Progenitor cell of endocrine pancreas (in vitro differentiated cells): ENCODE results near the gene RBM24. TPM values are rescaled to one million over a fixed set of nuclear protein-coding genes. Genes with fewer than 3 reads are reported as not detected.
"Not testable (repeated sequence)": the region's sequence is repeated elsewhere in the genome, so short reads cannot be mapped to it uniquely, and the experiment has no call there.

Experiments
- DNase-seq: peaks from one replicate; pipeline ENCODE4 v3.0.0; 2021; ENCODE audit warnings: low spot score; ENCODE audit not compliant: unreplicated experiment
- H3K27ac Mint-ChIP-seq: 2 replicates; pipeline ENCODE4 v1.8.0; 2021; ENCODE audit warnings: mild to moderate bottlenecking, moderate library complexity, mixed read lengths
- H3K27me3 Mint-ChIP-seq: 2 replicates; pipeline ENCODE4 v1.8.0; 2021; ENCODE audit warnings: mixed read lengths
- H3K36me3 Mint-ChIP-seq: 2 replicates; pipeline ENCODE4 v1.8.0; 2022; ENCODE audit warnings: mixed read lengths; ENCODE audit not compliant: insufficient read depth
- H3K4me1 Mint-ChIP-seq: 2 replicates; pipeline ENCODE4 v1.8.0; 2021; ENCODE audit warnings: low read depth, mixed read lengths
- H3K4me3 Mint-ChIP-seq: 2 replicates; pipeline ENCODE4 v1.8.0; 2021; ENCODE audit warnings: low read depth, mild to moderate bottlenecking, moderate library complexity, mixed read lengths
- H3K9me3 Mint-ChIP-seq: 2 replicates; pipeline ENCODE4 v1.8.0; 2021; ENCODE audit warnings: low read depth, mixed read lengths
- total RNA-seq: library from RNA; stranded (reverse); gene quantifications from 2 replicates; pipeline ENCODE4 v1.2.1, GENCODE V29; 2021
- TF ChIP-seq, protein P1 (sequence below): fragments of 200-600 bp; sonication (generic); IDR thresholded peaks from one replicate; pipeline ENCODE4 v1.5.0; 2021; ENCODE audit warnings: antibody characterized with exemption, mild to moderate bottlenecking; ENCODE audit not compliant: unreplicated experiment

Gene RBM24
- total RNA-seq, 1 donor from 2014 or later, result 1.2 TPM

DNA sequence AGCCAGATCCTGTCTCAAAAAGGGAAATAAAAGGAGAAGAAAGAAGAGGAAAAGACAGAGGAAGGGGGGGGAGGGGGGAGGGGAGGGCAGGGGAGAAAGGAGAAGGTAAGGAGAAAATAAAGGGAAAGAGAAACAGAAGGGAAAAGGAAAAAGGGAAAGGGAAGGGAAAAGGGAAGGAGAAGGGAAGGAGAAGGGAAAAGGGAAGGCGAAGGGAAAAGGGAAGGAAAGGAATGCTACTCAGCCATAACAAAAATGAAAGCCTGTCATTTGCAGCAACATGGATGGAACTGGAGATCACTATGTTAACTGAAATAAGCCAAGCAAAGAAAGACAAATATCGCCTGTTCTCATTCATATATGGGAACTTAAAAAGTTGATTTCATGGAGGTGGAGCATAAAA is 22.3 kb downstream of the RBM24 start:
- no peaks in the 10 kb centered on the region for H3K27me3 Mint-ChIP-seq
- TF ChIP-seq, protein P1, sequence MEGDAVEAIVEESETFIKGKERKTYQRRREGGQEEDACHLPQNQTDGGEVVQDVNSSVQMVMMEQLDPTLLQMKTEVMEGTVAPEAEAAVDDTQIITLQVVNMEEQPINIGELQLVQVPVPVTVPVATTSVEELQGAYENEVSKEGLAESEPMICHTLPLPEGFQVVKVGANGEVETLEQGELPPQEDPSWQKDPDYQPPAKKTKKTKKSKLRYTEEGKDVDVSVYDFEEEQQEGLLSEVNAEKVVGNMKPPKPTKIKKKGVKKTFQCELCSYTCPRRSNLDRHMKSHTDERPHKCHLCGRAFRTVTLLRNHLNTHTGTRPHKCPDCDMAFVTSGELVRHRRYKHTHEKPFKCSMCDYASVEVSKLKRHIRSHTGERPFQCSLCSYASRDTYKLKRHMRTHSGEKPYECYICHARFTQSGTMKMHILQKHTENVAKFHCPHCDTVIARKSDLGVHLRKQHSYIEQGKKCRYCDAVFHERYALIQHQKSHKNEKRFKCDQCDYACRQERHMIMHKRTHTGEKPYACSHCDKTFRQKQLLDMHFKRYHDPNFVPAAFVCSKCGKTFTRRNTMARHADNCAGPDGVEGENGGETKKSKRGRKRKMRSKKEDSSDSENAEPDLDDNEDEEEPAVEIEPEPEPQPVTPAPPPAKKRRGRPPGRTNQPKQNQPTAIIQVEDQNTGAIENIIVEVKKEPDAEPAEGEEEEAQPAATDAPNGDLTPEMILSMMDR, result no peak
- H3K4me1 Mint-ChIP-seq, result peaks cover 4% of the 10 kb centered on the region
- no peak overlapping the region for H3K4me3 Mint-ChIP-seq
- no peak overlapping the region for H3K27ac Mint-ChIP-seq
- DNase-seq, result no peak
- H3K36me3 Mint-ChIP-seq, result no peaks in the 10 kb centered on the region
- H3K9me3 Mint-ChIP-seq, result no peaks in the 10 kb centered on the region

DNA sequence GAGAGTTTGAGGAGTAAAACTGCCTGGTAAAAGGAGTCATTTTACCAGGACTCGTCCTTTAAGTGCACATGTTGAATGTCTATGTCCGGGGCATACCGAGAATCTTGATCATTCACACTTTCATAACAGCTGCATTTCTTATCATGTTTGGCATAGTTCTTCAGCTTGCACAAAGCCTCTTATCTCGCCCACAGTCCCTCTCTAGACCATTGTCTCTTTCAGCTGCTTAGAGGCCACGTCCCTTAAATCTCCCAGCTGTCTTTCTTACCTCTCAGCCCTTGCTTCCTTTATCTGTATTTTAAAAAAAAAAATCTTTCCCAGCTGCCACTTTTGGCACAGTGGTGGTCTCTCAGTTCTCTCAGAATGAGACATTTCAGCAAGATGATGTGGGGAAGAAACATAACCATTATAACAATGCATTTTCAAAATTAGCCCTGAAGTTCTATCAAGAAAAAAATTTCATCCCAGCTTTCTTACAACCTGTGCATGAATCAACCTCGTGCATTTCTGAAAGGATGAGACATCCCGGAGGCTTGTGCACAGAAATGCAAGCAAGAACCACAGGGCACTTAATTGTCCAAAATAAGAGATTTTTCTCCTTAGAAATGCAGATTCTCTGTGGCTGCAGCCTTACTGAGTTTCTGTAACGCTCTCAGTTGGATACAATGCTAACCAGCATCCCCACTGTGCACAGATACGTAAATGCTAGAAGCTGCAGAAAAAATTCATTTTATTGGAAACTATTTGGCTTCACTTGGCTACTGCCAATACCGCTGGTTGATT is 24.2 kb downstream of the RBM24 start:
- H3K27me3 Mint-ChIP-seq, result no peaks in the 10 kb centered on the region
- no peak overlapping the region for H3K27ac Mint-ChIP-seq
- no peak for DNase-seq
- no peaks in the 10 kb centered on the region for H3K36me3 Mint-ChIP-seq
- TF ChIP-seq, protein P1, result no peak
- no peaks in the 10 kb centered on the region for H3K9me3 Mint-ChIP-seq
- H3K4me1 Mint-ChIP-seq, result peaks cover 3% of the 10 kb centered on the region
- H3K4me3 Mint-ChIP-seq, result no peak overlapping the region

DNA sequence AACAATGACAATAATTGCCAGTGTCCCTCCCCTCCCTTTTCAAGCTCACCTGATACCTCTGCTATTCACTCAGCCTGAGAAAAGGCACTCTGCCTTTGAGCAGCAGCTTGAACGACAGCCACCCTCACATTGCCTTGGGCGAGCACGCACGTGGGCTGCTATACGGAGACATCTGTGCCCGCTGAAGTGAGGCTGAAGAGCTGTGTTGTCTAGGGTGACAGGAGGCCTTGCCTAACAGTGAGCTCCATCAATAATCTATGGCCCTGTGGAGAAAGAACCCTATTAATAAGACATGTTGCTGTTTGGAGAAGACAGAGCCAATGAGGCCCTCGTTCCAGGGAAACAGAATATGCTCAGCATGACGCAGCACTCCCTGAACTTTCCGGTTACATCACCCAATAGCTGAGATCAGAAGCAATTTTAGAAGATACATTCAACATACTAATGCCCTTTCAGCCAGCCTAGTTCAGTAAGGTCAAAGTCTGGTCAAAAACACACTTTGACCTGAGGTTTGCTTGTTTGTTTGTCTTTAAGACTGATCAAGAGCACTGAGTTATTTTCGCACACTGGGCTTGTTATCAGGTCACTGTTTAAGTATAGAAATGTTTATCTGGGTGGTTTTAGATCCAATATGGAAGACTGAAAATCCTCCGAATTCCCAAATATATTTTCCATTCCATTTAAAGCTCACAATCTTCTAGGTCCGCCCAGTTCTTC is 30.6 kb downstream of the RBM24 start:
- H3K4me3 Mint-ChIP-seq, result no peak overlapping the region
- no peaks in the 10 kb centered on the region for H3K9me3 Mint-ChIP-seq
- TF ChIP-seq, protein P1, result no peak
- H3K27me3 Mint-ChIP-seq, result no peaks in the 10 kb centered on the region
- H3K4me1 Mint-ChIP-seq, result peaks cover 11% of the 10 kb centered on the region
- H3K27ac Mint-ChIP-seq, result peak overlapping the region; percentile 70
- H3K36me3 Mint-ChIP-seq, result no peaks in the 10 kb centered on the region
- no peak for DNase-seq

DNA sequence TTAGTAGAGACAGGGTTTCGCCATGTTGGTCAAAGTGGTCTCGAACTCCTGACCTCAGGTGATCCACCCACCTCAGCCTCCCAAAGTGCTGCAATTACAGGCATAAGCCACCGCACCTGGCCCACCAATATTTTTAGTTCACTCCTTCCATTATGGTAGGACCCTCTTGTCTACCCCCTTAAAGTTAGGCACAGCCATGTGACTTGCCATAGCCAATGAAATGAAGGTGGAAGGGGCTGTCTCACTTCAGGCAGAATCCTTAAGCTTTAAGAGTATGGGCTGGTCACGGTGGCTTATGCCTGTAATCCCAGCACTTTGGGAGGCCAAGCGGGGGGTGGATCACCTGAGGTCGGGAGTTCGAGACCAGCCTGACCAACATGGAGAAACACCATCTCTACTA is 32.1 kb downstream of the RBM24 start:
- not testable (repeated sequence) for H3K27ac Mint-ChIP-seq, H3K9me3 Mint-ChIP-seq
- H3K4me1 Mint-ChIP-seq, result peaks cover 11% of the 10 kb centered on the region

DNA sequence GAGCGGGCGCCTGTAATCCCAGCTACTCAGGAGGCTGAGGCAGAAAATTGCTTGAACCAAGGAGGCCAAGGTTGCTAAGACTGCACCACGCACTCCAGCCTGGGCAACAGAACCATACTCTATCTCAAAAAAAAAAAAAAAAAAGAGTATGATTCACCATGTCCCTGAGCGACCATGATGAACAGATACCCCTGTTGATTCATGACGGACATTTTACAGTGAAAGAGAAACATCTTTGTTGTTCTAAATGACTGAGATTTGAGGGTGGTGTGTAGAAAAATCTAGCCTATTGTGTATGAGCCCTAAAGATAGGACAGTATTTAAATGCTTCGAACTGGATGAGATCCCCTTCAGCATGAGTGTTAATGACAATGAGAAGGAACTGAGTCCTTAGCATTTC is 32.8 kb downstream of the RBM24 start:
- Mint-ChIP-seq H3K36me3 (no peaks in the 10 kb centered on the region), H3K27ac (no peak overlapping the region), H3K4me1 (peaks cover 11% of the 10 kb centered on the region), H3K9me3 (no peaks in the 10 kb centered on the region), H3K4me3 (no peak overlapping the region), H3K27me3 (no peaks in the 10 kb centered on the region)
- TF ChIP-seq, protein P1, result no peak
- DNase-seq, result no peak

More for the DNA sequence above, 32.1 kb downstream of the RBM24 start:
- not testable (repeated sequence) for H3K4me3 Mint-ChIP-seq, H3K36me3 Mint-ChIP-seq, H3K27me3 Mint-ChIP-seq, DNase-seq
